Small intestine (tissue), 7 donors: Measurements from ENCODE around the gene APBB2. TPM values are rescaled to one million over a fixed set of nuclear protein-coding genes. Genes with fewer than 3 reads are reported as not detected.
A peak's percentile ranks its signal among the peaks of the same experiment; 100 is the strongest.
"Not testable (repeated sequence)": the region's sequence is repeated elsewhere in the genome, so short reads cannot be mapped to it uniquely, and the experiment has no call there.

Source experiments
- DNase-seq, 2 donors: peaks; one replicate each; pipeline versions ENCODE4 v3.0.0 to v3.0.0-alpha.2; 2013
- FAIRE-seq: peaks from 2 replicates; lab custom pipeline; 2012; peaks lifted over from hg19 to GRCh38; lab: Jason Lieb, UNC
- H3K27ac ChIP-seq, 3 donors: one replicate each; pipeline ENCODE4 v1.5.1; 2013; ENCODE audit warnings: low read length in 2 of 3, mild to moderate bottlenecking in 2 of 3, control low read depth in 1 of 3, inconsistent platforms in 1 of 3, low read depth in 1 of 3, moderate library complexity in 1 of 3
- H3K27me3 ChIP-seq, 3 donors: one replicate each; pipeline ENCODE4 v1.6.1; 2013; ENCODE audit warnings: low read length in 3 of 3, inconsistent platforms in 1 of 3; ENCODE audit not compliant: control insufficient read depth in 3 of 3, insufficient read depth in 3 of 3
- H3K36me3 ChIP-seq, 3 donors: one replicate each; pipeline ENCODE4 v1.6.1; 2013; ENCODE audit warnings: low read length in 3 of 3, inconsistent platforms in 1 of 3, low read depth in 1 of 3, mild to moderate bottlenecking in 1 of 3, moderate library complexity in 1 of 3; ENCODE audit not compliant: control insufficient read depth in 3 of 3, insufficient read depth in 2 of 3
- H3K4me1 ChIP-seq, 3 donors: one replicate each; pipeline ENCODE4 v1.6.1; 2013; ENCODE audit warnings: low read length in 2 of 3, inconsistent platforms in 1 of 3, low read depth in 1 of 3, mild to moderate bottlenecking in 1 of 3, moderate library complexity in 1 of 3; ENCODE audit not compliant: control insufficient read depth in 3 of 3, insufficient read depth in 2 of 3
- H3K4me3 ChIP-seq, 3 donors: one replicate each; pipeline ENCODE4 v1.5.1; 2013; ENCODE audit warnings: low read length in 3 of 3, control low read depth in 1 of 3, inconsistent platforms in 1 of 3, low read depth in 1 of 3, mild to moderate bottlenecking in 1 of 3, moderate library complexity in 1 of 3
- H3K9me3 ChIP-seq, 2 donors: one replicate each; pipeline ENCODE4 v1.6.1; 2013; ENCODE audit warnings: low read depth in 1 of 2, low read length in 1 of 2; ENCODE audit not compliant: control insufficient read depth in 2 of 2, insufficient read depth in 1 of 2
- WGBS, 3 donors: extraction: QIAGEN DNeasy Blood & Tissue Kit; methylation state at CpG; one replicate each; pipeline ENCODE4 v1.1.7; 2013; 5-methylcytosine and 5-hydroxymethylcytosine counted together
- polyA plus RNA-seq, 4 donors: library from polyadenylated mRNA; stranded (reverse) in 3 of 4; unstranded in 1 of 4; fragments of 200-250 nt in 3 of 4; fragments of 120-200 nt in 1 of 4; gene quantifications; one replicate each; pipeline versions ENCODE4 v1.2.1 to v1.2.3, GENCODE V29; 2013
- donor health status: healthy with polysubstance abuse.
- donor health status: control.
- donor health status: control.
- donor health status: Bipolar disorder and iron deficiency.
- donor health status: healthy.

APBB2 gene
- polyA plus RNA-seq, 4 donors = 4.5 to 19.8 (median 8.9) TPM

- H3K27me3 ChIP-seq = no peaks in the 10 kb centered on the region
- no peak overlapping the region for H3K27ac ChIP-seq
- 65 to 72% (median 66%) methylated on average over 3 of the region's 3 CpGs for WGBS, 3 donors
- peaks cover 0 to 13% (median 0%) of the 10 kb centered on the region in 3 donors for H3K36me3 ChIP-seq
- no peak overlapping the region for H3K4me3 ChIP-seq
- DNase-seq (no peak), FAIRE-seq (no peak)
- no peaks in the 10 kb centered on the region for H3K9me3 ChIP-seq
- peaks cover 0 to 7% (median 0%) of the 10 kb centered on the region in 3 donors for H3K4me1 ChIP-seq
These were observed 282.5 kb downstream of the APBB2 start for GRCh38 chr4:40931841-40932240.

GRCh38 chr4:40931238-40931637 lies 283.1 kb downstream of the APBB2 start:
- Histone ChIP-seq H3K9me3 (no peaks in the 10 kb centered on the region), H3K27ac (no peak overlapping the region)
- 78 to 89% (median 88%) methylated on average over 6 of the region's 6 CpGs for WGBS, 3 donors

GRCh38 chr4:40927074-40927473 lies 287.3 kb downstream of the APBB2 start:
- Histone ChIP-seq H3K4me3 (no peak overlapping the region), H3K9me3 (no peaks in the 10 kb centered on the region), H3K4me1 (peaks cover 0 to 7% (median 0%) of the 10 kb centered on the region in 3 donors), H3K27me3 (no peaks in the 10 kb centered on the region), H3K36me3 (peaks cover 0 to 19% (median 0%) of the 10 kb centered on the region in 3 donors), H3K27ac (no peak overlapping the region)
- FAIRE-seq (no peak), DNase-seq (no peak)
- WGBS, 3 donors = 66 to 82% (median 72%) methylated on average over 4 of the region's 4 CpGs

More at GRCh38 chr4:40931238-40931637, 283.1 kb downstream of the APBB2 start:
- no peaks in the 10 kb centered on the region for H3K27me3 ChIP-seq
- H3K36me3 ChIP-seq = peaks cover 0 to 17% (median 0%) of the 10 kb centered on the region in 3 donors
- no peak for FAIRE-seq
- no peak overlapping the region for H3K4me3 ChIP-seq
- peaks cover 0 to 7% (median 0%) of the 10 kb centered on the region in 3 donors for H3K4me1 ChIP-seq
- DNase-seq = no peak

GRCh38 chr4:40924793-40925117 lies 289.6 kb downstream of the APBB2 start:
- FAIRE-seq (no peak), DNase-seq (no peak)
- no peak overlapping the region for H3K4me3 ChIP-seq
- H3K9me3 ChIP-seq = no peaks in the 10 kb centered on the region
- H3K27ac ChIP-seq = no peak overlapping the region
- peaks cover 0 to 18% (median 0%) of the 10 kb centered on the region in 3 donors for H3K36me3 ChIP-seq
- H3K27me3 ChIP-seq = no peaks in the 10 kb centered on the region
- WGBS, 3 donors = 84 to 89% (median 85%) methylated on average over 6 of the region's 6 CpGs
- H3K4me1 ChIP-seq = no peaks in the 10 kb centered on the region

- H3K27me3 ChIP-seq = no peaks in the 10 kb centered on the region
- FAIRE-seq (no peak), DNase-seq (peak; percentile 33 to 59)
- peaks cover 0 to 21% (median 0%) of the 10 kb centered on the region in 3 donors for H3K36me3 ChIP-seq
- H3K27ac ChIP-seq = no peak overlapping the region
- no peak overlapping the region for H3K4me3 ChIP-seq
- H3K9me3 ChIP-seq = no peaks in the 10 kb centered on the region
- WGBS, 3 donors = 74 to 85% (median 78%) methylated on average over 11 of the region's 11 CpGs
- H3K4me1 ChIP-seq = no peaks in the 10 kb centered on the region
These were observed 290.1 kb downstream of the APBB2 start for GRCh38 chr4:40924096-40924792.

- no peak for FAIRE-seq
These were observed 290.8 kb downstream of the APBB2 start for GRCh38 chr4:40923316-40924095.

GRCh38 chr4:40919976-40920375 lies 294.4 kb downstream of the APBB2 start:
- H3K9me3 ChIP-seq, H3K4me1 ChIP-seq, FAIRE-seq, H3K27me3 ChIP-seq, H3K4me3 ChIP-seq, DNase-seq, H3K27ac ChIP-seq: not testable (repeated sequence)
- 91 to 92% (median 91%) methylated on average over 6 of the region's 6 CpGs for WGBS, 3 donors
- H3K36me3 ChIP-seq = peaks cover 0 to 27% (median 0%) of the 10 kb centered on the region in 3 donors

More at GRCh38 chr4:40923316-40924095, 290.8 kb downstream of the APBB2 start:
- no peak overlapping the region for H3K27ac ChIP-seq
- WGBS, 3 donors = 83 to 93% (median 85%) methylated on average over 19 of the region's 19 CpGs
- DNase-seq = no peak
- no peak overlapping the region for H3K4me3 ChIP-seq
- H3K4me1 ChIP-seq = no peaks in the 10 kb centered on the region
- no peaks in the 10 kb centered on the region for H3K9me3 ChIP-seq
- no peaks in the 10 kb centered on the region for H3K27me3 ChIP-seq
- H3K36me3 ChIP-seq = peaks cover 0 to 21% (median 0%) of the 10 kb centered on the region in 3 donors

- no peaks in the 10 kb centered on the region for H3K9me3 ChIP-seq
These were observed 296.0 kb downstream of the APBB2 start for GRCh38 chr4:40918330-40918729.

More at GRCh38 chr4:40918330-40918729, 296.0 kb downstream of the APBB2 start:
- whole genome bisulfite sequencing, 3 donors = 39 to 48% (median 45%) methylated on average over 4 of the region's 4 CpGs
- no peaks in the 10 kb centered on the region for H3K4me1 ChIP-seq
- peaks cover 0 to 17% (median 0%) of the 10 kb centered on the region in 3 donors for H3K36me3 ChIP-seq
- FAIRE-seq = no peak
- H3K27ac ChIP-seq = no peak overlapping the region
- DNase-seq = no peak
- no peak overlapping the region for H3K4me3 ChIP-seq
- H3K27me3 ChIP-seq = no peaks in the 10 kb centered on the region
